ENCODE results near the gene SPO11.

SPO11 gene

GRCh38 chr20:57391439-57392301 is 62.1 kb downstream of the SPO11 start:
- DNase-seq (ENCODE audit: low spot score) = no peak

- no peak for DNase-seq (ENCODE audit: low spot score)
Observed at GRCh38 chr20:57392512-57393271, 63.1 kb downstream of the SPO11 start.

Data from AG20443 (cell line).